RCC 7860 (cell line): Measurements from ENCODE around the gene GFAP.
A peak's percentile ranks its signal among the peaks of the same experiment; 100 is the strongest.

Experiments used
- DNase-seq: peaks from one replicate; pipeline ENCODE4 v3.0.0-alpha.2; 2015; ENCODE audit warnings: low spot score
- FAIRE-seq: peaks from 2 replicates; lab custom pipeline; 2012; peaks lifted over from hg19 to GRCh38; lab: Jason Lieb, UNC

The GFAP gene

GRCh38 chr17:44903012-44903685, 12.2 kb downstream of the GFAP start:
- DNase-seq, result no peak
- no peak for FAIRE-seq

GRCh38 chr17:44902135-44902760, 13.1 kb downstream of the GFAP start:
- no peak for DNase-seq
- no peak for FAIRE-seq

DNA sequence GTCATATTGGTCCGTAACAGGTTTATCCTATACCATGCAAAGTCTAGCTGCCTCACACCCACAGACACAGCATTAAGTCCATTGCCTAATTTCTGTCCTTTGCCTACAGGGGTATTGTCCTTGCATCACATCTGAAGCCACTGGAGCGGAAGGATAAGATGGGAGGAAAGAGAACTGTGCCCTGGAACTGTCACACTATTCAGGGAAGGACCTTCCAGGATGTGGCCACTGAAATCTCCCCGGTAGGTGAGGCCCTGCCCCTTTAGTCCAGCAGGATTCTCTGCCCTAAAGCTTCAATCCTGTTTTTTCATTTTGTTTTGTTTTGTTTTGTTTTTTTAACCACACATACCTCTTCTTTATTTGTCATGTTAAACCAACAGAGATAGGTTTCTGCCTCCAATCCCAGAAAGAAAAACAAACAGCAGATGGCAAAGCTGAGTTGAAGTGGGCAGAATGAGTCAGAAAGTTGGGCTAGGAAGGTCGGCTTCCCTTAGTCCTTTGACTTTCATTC, 13.8 kb downstream of the GFAP start:
- FAIRE-seq, result peak; percentile 16
- DNase-seq, result no peak

- DNase-seq (peak; percentile 59), FAIRE-seq (no peak)
Measured at GRCh38 chr17:44900894-44901293, 14.4 kb downstream of the GFAP start.

- peak; percentile 79 for DNase-seq
- no peak for FAIRE-seq
Measured at GRCh38 chr17:44899074-44899782, 16.1 kb downstream of the GFAP start, which contains the start of gene EFTUD2. EFTUD2 (minus strand) TSS chr17:44899445; CDS start chr17:44894521, 4,924 bp downstream.

DNA sequence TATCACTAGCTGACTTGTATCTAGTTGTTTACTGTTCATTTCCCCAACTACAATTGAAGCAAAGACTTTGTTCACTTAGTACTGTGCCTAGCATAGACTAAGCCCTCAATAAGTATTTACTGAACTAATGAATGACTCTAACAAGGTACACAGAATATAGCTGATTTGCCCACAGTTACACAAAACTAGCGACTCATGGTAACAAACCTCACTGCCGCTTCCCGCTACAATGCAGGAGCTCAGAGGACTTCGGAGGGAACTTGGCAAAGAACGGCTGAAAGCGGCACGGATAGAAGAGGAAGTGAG, 16.6 kb downstream of the GFAP start:
- FAIRE-seq (no peak), DNase-seq (no peak)

GRCh38 chr17:44894642-44895041, 20.7 kb downstream of the GFAP start:
- no peak for FAIRE-seq
- no peak for DNase-seq

DNA sequence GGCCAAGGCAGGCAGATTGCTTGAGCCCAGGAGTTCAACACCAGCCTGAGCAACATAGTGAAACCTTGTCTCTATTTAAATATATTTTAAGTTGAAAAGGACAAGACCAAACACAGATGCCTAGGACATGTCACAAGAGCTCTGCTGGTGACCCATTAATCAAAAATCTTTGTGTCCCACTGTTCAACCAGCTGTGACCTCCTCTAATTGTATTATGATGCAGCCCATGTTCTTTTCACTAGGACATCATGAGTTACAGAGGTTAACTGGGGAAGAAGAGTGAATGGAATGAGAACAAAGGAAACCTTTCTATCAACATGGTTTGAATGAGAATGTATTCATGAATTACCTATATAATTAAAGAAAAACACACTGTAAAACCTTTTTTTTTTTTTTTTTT, 23.1 kb downstream of the GFAP start:
- no peak for FAIRE-seq
- no peak for DNase-seq

DNA sequence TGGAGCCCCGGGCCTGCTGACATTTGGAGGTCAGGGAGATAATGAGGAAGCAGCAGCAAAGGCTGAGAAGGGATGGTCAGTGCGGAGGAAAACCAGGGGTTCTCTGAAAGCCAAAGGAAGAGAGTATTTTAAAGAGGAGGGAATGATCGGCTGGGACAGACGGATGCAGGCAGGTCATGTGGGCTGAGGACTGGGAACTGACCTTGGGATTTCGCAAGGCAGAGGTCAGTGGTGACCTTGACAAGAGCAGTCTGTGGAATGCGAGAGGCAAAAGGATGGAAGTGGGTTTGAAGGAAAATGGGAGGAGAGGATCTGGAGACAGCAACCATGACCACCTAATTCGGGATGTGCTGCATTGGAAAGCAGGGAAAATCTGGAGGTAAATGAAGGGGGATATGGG, 26.3 kb downstream of the GFAP start:
- no peak for FAIRE-seq
- DNase-seq, result no peak

- FAIRE-seq (no peak), DNase-seq (no peak)
Measured at GRCh38 chr17:44887971-44888954, 27.0 kb downstream of the GFAP start.

- DNase-seq (no peak), FAIRE-seq (no peak)
Measured at GRCh38 chr17:44887016-44887415, 28.3 kb downstream of the GFAP start.

- no peak for DNase-seq
- FAIRE-seq, result no peak
Measured at GRCh38 chr17:44884941-44885340, 30.4 kb downstream of the GFAP start.

DNA sequence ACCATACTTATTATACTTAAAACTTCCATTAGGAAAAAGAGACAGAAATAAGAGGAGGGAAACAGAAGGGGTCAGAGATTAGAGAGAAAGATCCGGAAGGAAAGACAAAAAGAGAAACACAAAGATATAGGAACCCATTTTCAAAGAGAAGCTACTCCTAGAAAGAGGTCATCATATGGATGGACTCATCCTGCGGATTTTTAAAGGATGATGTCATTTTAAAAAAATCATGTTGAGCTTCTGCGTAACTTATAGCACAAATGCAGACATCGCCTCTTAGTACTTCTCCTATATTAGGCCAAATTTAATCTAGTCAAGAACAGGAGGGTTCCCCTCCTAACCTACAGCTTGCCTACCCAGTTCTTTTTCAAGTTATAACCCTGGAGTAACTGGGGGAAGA, 34.2 kb downstream of the GFAP start:
- FAIRE-seq, result no peak
- no peak for DNase-seq

DNA sequence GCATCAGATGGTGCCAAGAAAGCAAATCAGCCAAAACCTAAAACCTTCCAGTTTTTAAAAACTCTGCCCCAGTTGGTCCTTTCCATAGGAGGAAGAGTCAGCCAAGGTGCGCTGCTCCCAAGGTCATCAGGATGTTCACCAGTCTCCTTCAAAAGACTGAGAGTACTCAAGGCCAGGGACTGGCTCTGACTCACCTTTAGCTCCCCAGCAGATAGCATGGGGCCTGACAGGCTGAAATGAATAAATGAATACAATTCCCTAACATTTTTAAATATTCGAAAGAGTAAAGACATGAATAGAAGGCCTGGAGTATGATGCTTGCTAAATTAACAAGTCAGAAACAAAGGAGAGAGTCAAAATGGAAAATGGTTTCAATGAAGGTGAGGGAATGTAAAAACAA, 35.2 kb downstream of the GFAP start:
- DNase-seq, result no peak
- no peak for FAIRE-seq

DNA sequence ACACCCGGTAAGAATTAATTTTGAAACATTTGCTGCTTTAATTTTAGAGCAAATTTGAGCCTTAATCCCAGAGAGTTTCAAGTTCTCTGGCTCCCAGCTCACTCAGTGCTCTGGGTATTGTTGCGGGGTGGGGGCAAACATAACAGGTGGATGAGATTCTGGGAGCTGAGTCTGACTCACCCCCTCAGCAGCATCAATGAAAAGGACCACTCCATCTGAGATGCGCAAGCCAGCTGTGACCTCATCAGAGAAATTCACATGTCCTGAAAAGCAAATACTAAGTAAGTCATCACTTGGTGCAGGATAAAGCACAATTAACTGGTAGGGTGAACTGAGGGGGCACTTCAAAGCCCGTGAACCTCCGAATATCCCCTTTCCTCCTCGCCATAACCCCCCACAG, 35.9 kb downstream of the GFAP start:
- no peak for DNase-seq
- no peak for FAIRE-seq

DNA sequence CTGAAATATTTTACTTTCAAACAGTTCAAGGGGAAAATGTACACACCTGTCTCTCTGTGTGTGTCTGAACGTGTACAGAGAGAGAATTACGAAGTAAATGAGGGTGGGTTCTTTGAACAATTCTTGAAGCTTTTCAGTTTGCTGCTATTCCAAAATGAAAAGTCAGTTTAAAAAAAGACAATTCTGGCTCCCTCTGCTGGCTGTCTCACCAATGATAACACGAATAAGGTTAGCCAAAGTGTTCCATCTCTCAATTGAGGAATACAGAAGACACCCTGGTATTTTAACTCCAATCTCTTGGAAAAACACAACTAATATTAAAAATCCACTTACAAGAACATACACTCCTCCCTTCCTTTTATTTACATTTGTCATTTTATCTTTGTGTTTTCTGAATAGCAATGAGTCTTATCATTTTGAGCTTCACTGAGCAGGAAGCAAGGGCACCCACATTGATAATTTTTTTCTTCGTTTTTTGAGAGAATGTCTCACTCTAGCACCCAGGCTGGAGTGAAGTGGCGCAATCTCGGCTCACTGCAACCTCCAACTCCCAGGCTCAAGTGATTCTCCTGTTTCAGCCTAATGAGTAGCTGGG, 36.6 kb downstream of the GFAP start:
- FAIRE-seq (peak; percentile 49), DNase-seq (peak; percentile 22)

DNA sequence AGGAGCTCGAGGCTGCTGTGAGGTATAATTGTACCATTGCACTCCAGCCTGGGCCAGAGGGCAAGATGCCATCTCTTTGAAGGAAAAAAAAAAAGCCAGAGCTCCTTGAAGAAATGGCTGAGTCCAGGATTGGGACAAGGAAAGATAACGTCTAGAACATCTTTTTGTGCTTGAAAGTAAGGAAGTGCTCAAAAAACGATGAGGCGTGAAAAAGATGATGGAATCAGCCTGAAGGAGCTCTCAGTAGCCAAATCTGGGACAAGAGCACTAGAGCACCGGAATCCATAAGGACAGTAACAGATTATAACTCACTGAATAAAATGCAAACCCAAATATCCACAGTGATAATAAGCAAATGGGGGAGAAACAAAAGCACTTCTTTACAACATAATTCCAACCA, 38.2 kb downstream of the GFAP start:
- FAIRE-seq (no peak), DNase-seq (no peak)

DNA sequence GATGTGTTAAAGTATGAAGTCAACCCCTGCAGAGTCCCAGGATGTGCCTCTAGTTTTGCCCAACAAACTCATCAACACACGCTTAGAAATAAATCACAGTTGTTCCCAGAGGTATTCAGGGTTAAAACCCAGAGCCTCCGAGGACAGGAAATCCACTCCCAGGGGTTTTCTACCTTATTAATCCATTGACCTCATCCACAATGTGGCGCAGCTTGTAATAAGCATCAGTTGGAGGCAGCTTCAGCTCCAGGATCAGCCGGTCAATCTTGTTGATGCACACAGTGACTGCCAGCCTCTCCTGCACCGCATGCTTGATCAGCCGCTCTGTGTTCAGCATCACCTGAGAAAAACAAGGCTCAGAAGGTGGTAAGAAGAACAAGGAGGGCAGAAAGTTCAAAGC, 39.5 kb downstream of the GFAP start:
- FAIRE-seq (no peak), DNase-seq (no peak)

DNA sequence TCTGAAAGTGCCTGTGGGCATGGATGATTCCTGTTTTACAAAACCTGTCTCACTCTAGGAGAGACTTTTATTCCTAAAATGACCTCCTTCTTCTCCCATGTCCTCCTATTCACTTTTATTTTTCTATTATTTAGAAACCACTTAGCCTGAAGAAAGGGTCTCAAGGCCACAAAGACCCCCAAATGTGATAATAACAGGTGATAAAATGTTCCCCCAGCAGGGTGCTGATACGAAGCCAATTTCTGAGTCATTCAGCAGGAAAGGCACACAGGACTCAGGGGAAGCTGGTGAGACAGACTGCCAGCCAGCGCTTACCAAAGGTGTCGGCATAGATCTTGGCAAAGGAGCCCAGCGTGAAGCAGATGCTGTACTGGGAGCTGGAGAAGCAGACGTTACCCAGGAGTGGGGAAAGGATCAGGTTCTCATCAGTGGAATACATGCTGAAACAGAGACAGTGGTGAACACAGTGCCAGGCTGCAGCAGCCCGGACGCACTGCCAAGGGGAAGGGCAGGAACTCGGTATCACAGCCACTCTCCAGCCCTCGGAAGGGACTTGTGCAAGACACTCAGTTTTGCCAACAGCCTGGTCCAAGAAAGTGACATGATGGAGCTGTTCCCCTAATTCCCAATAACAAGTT, 43.0 kb downstream of the GFAP start:
- FAIRE-seq (no peak), DNase-seq (no peak)

DNA sequence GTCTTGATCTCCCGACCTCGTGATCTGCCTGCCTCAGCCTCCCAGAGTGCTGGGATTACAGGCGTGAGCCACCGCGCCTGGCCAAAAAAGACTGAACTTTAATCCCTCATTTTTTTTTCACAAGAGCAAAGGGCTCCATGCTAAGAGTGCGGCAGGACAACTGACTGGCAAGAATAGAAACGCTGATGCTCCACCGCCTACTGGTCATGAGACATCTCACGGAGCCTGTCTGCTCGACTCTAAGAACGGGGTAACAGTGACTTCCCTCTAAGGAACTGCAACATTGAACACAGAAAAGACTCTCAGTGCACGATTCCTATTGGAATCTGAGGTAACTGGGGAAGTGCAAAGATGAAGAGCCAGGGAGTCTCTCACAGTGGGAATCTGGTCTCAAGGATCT, 43.7 kb downstream of the GFAP start:
- FAIRE-seq (no peak), DNase-seq (no peak)
